Activated T-helper 9 cell treated with anti-CD3 and anti-CD28 coated beads, Interleukin-2, amount 50 U/mL, for 16 hours (primary cell): ENCODE results near the gene COX14.
"Not testable (repeated sequence)": the region's sequence is repeated elsewhere in the genome, so short reads cannot be mapped to it uniquely, and the experiment has no call there.

Source experiments
- DNase-seq: peaks from one replicate; pipeline ENCODE4 v3.0.0-alpha.2; 2020; ENCODE audit warnings: low read depth

The COX14 gene

DNA sequence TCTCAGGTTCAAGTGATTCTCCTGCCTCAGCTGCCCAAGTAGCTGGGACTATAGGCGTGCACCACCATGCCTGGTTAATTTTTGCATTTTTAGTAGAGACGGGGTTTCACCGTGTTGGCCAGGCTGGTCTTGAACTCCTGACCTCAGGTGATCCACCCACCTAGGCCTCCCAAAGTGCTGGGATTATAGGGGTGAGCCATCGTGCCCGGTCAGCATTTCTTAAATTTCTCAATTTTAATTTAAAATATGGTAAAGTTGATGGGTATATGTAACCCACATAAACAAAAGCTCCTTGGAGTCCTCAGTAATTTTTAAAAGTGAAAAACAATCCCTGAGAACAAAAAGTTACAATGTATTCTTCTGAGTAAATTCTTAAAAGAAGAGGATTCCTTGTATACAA lies 42.9 kb downstream of the COX14 start:
- not testable (repeated sequence) for DNase-seq

- DNase-seq = no peak
These were observed 44.6 kb downstream of the COX14 start for GRCh38 chr12:50156641-50157040.

DNA sequence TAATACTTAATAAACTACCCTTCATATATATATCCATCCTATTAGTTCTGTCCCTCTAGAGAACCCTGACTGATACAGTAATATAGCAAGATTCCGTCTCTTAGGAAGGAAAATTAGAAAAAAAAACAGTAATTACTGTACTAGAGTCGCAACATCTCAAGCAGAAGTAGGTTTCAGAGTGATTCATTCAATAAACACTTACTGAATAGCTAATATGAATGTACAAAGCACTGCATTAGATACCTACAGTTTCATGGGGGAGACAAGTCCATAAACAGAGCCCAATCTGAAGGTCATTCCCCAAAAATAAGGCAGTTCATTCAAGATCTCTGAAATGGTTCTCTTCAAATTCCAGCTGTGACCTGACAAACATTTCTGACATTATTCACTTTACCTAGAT lies 45.2 kb downstream of the COX14 start:
- no peak for DNase-seq

- DNase-seq = no peak
These were observed 48.6 kb downstream of the COX14 start for GRCh38 chr12:50160643-50161042.

DNA sequence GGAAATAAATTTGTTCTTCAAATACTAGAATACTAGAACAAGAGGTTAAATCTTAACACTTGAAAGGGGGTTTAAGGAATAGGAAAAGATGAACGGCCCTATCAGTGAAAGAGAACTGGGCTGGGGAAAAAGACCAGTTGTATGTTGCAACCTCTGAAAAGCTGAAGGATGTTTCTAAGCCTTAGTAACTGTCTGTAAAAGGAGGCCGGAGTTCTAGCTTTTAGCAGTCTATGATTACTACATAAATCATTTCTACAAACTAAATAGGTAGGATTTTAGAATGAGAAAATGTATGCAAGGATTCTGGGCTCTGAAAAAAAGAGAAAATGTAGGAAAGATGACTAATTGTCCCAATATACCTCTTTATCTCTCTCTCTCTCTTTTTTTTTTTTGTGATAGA lies 50.2 kb downstream of the COX14 start:
- DNase-seq = no peak

- DNase-seq = no peak
These were observed 52.9 kb downstream of the COX14 start for GRCh38 chr12:50164963-50165362.

GRCh38 chr12:50166799-50167048 lies 54.7 kb downstream of the COX14 start:
- DNase-seq = peak; percentile 41

DNA sequence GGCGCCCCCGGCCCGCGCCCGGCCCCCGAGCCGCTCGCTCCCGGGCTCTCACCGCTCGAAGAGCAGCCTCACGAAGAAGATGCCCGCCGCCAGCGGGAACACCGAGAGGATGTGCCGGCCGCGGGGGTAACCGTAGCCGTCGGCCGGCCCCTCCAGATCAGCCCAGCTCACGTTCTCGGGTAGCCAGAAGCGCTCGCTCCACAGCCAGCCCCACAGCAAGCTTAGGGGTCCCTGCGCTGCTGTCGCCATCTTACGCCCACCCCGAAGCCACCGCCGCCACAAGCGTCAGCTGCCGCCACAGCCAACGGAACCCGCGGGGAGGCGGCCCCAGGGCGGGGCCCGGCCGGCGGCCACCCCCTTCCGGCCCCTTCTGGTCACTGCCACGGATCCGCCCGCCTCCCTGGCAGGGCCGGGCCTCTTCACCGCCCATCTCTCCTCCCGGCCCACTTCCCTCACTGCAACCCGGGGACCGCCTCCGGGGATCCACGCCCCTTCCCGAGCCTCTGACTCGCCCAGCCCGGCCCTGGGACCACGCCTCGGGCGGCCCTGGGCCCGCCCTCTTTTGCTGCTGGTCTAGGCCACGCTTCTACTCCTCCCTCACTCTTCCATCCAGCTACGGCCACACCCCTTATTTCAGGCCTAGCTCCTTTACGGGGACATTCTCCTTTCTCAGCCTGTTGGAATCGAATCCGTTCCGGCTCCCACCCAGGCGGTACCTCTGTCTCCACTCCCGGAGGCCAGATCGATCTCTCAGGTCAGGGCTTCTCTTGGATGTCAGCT lies 55.2 kb downstream of the COX14 start, which contains the start of gene CERS5:
TSS of gene CERS5 (minus strand) at position 321 of the 780 bp plus-strand sequence. CDS start at position 249, 72 bp downstream.
- peak; percentile 97 for DNase-seq
